OCI-LY7 (cell line): ENCODE data around the gene HMMR. TPM values are rescaled to one million over a fixed set of nuclear protein-coding genes. Genes with fewer than 3 reads are reported as not detected.

Experiments used
- BruUV-seq: library from RNA; stranded (reverse); fragments of 400-500 nt; replicated peaks from 2 replicates; lab custom pipeline; 2021; lab: Mats Ljungman, UMichigan
- CTCF ChIA-PET: fragments of 300-600 bp; sonication (Branson Sonifier 250); formaldehyde crosslinking; loops from one replicate; lab custom pipeline; 2022; ENCODE audit warnings: antibody characterized with exemption; ENCODE audit not compliant: unreplicated experiment; lab: Charles Lee
- POLR2A ChIA-PET: fragments of 300-600 bp; sonication (Branson Sonifier 250); formaldehyde crosslinking; loops from one replicate; lab custom pipeline; 2022; ENCODE audit warnings: antibody characterized with exemption; lab: Charles Lee
- DNase-seq: peaks from one replicate; pipeline ENCODE4 v3.0.0-alpha.2; 2015; ENCODE audit warnings: low spot score
- H2AFZ ChIP-seq: fragments of 200-600 bp; sonication (generic), shearing (Covaris generic); 2 replicates; pipeline ENCODE4 v1.6.1; 2014; ENCODE audit warnings: mild to moderate bottlenecking, antibody characterized with exemption, low read length, moderate library complexity
- H3K27ac ChIP-seq: fragments of 200-600 bp; sonication (generic); 2 replicates; pipeline ENCODE4 v1.5.1; 2014; ENCODE audit warnings: mixed run types, low read depth, mild to moderate bottlenecking, moderate library complexity, low read length, inconsistent platforms; ENCODE audit not compliant: poor library complexity, severe bottlenecking
- H3K36me3 ChIP-seq: fragments of 200-600 bp; sonication (generic); 2 replicates; pipeline ENCODE4 v1.6.1; 2014; ENCODE audit warnings: mild to moderate bottlenecking, antibody characterized with exemption, low read length, moderate library complexity, mixed read lengths; ENCODE audit not compliant: insufficient read depth
- H3K4me1 ChIP-seq: fragments of 200-600 bp; sonication (generic); 2 replicates; pipeline ENCODE4 v1.5.1; 2014; ENCODE audit warnings: mild to moderate bottlenecking, low read length; ENCODE audit not compliant: insufficient read depth, poor library complexity, severe bottlenecking
- H3K4me2 ChIP-seq: fragments of 200-600 bp; sonication (generic); 2 replicates; pipeline ENCODE4 v1.6.1; 2014; ENCODE audit warnings: mild to moderate bottlenecking, low read length
- H3K4me3 ChIP-seq: fragments of 200-600 bp; sonication (generic); 2 replicates; pipeline ENCODE4 v1.5.1; 2014; ENCODE audit warnings: mild to moderate bottlenecking, low read depth, low read length; ENCODE audit not compliant: poor library complexity, severe bottlenecking
- H3K79me2 ChIP-seq: fragments of 200-600 bp; sonication (generic); 2 replicates; pipeline ENCODE4 v1.6.1; 2016; ENCODE audit warnings: low read depth, mild to moderate bottlenecking, low read length, moderate library complexity, mixed read lengths; ENCODE audit not compliant: insufficient read depth
- H3K9me2 ChIP-seq: fragments of 200-600 bp; sonication (generic); 2 replicates; pipeline ENCODE4 v1.6.1; 2016; ENCODE audit warnings: mild to moderate bottlenecking, low read length, mixed read lengths; ENCODE audit not compliant: insufficient read depth
- H3K9me3 ChIP-seq: fragments of 200-600 bp; sonication (generic); 2 replicates; pipeline ENCODE4 v1.6.1; 2014; ENCODE audit warnings: mild to moderate bottlenecking, mixed run types, low read length, mixed read lengths
- H4K20me1 ChIP-seq: fragments of 200-600 bp; sonication (generic); 2 replicates; pipeline ENCODE4 v1.6.1; 2014; ENCODE audit warnings: mild to moderate bottlenecking, antibody characterized with exemption, low read length, moderate library complexity, mixed read lengths; ENCODE audit not compliant: insufficient read depth
- CTCF ChIP-seq: fragments of 200-600 bp; sonication (generic); conservative IDR thresholded peaks from 2 replicates; pipeline ENCODE4 v1.5.1; 2014; ENCODE audit warnings: mild to moderate bottlenecking, antibody characterized with exemption, low read length, moderate library complexity, mixed read lengths
- EZH2phosphoT487 ChIP-seq: fragments of 200-600 bp; sonication (generic); IDR thresholded peaks from 2 replicates; pipeline ENCODE4 v1.6.1; 2018; ENCODE audit warnings: low read depth, borderline replicate concordance, mild to moderate bottlenecking, mixed run types, antibody characterized with exemption, low read length, moderate library complexity, mixed read lengths
- intact Hi-C: fragments of 100-400 bp; cut with micrococcal nuclease; formaldehyde crosslinking; loops from one replicate; pipeline ENCODE4 v1.10.0; 2022; ENCODE audit not compliant: unreplicated experiment
- total RNA-seq, 2 experiments: library from RNA; depleted of rRNA in 1 of 2; stranded (reverse); fragments of >200 nt in 1 of 2; shearing (Covaris generic) in 1 of 2; gene quantifications; 2 replicates each; pipeline ENCODE4 v1.2.3, GENCODE V29; 2014 to 2022

HMMR gene
- total RNA-seq, 2 experiments from 2014 or later, result 44.1 to 107 TPM

GRCh38 chr5:163504079-163504931, 43.9 kb downstream of the HMMR start:
- H3K4me1 ChIP-seq, result peaks cover 38% of the 10 kb centered on the region
- no peaks in the 10 kb centered on the region for H3K9me2 ChIP-seq
- peak overlapping the region; percentile 89 for H3K4me2 ChIP-seq
- TF ChIP-seq CTCF (no peak), EZH2phosphoT487 (no peak)
- peaks cover 13% of the 10 kb centered on the region for H4K20me1 ChIP-seq
- intact Hi-C loops, result no loop called here
- H3K79me2 ChIP-seq, result peaks cover 56% of the 10 kb centered on the region
- ChIA-PET POLR2A (interaction anchor here (0.7 to 5.1 kb wide), 5 partner anchors 9 to 66 kb away, joined by 3 to 72 read pairs (median 5); partner anchors contain the start of genes CCNG1, HMMR and NUDCD2), CTCF (interaction anchor here (1.6 kb wide), 1 partner anchor 36 kb away, joined by 3 read pairs; no protein-coding TSS in a partner anchor)
- peak overlapping the region; percentile 78 for H3K4me3 ChIP-seq
- peak; percentile 45 for DNase-seq
- no peaks in the 10 kb centered on the region for H3K9me3 ChIP-seq
- H3K36me3 ChIP-seq, result peaks cover 10% of the 10 kb centered on the region; the same call in 1 of the 2 replicates
- peak overlapping the region; percentile 75 for H3K27ac ChIP-seq
- H2AFZ ChIP-seq, result peak overlapping the region; percentile 99
- no TSS peak for BruUV-seq

GRCh38 chr5:163505049-163505367, 44.6 kb downstream of the HMMR start:
- Histone ChIP-seq H3K79me2 (peaks cover 63% of the 10 kb centered on the region), H3K4me2 (peak overlapping the region; percentile 89), H3K36me3 (peaks cover 16% of the 10 kb centered on the region), H3K27ac (peak overlapping the region; percentile 75), H3K4me1 (peaks cover 44% of the 10 kb centered on the region), H4K20me1 (peaks cover 13% of the 10 kb centered on the region), H2AFZ (peak overlapping the region; percentile 99; the same call in 1 of the 2 replicates), H3K9me3 (no peaks in the 10 kb centered on the region), H3K4me3 (peak overlapping the region; percentile 78), H3K9me2 (no peaks in the 10 kb centered on the region)
- TF ChIP-seq CTCF (no peak), EZH2phosphoT487 (no peak)
- POLR2A ChIA-PET, result interaction anchor here (0.7 to 5.1 kb wide), 6 partner anchors 9 to 67 kb away, joined by 3 to 72 read pairs (median 5); partner anchors contain the start of genes CCNG1, HMMR and NUDCD2
- CTCF ChIA-PET, result interaction anchor here (1.1 to 1.6 kb wide), 2 partner anchors 37 to 46 kb away, joined by 3 read pairs; no protein-coding TSS in a partner anchor
- DNase-seq, result no peak
- TSS peak; percentile 97 for BruUV-seq
- intact Hi-C loops, result loop anchor here (1.0 to 5.0 kb wide), 3 partner anchors 44 to 412 kb away; partner anchors contain the start of gene CCNG1
